ENCODE measurements around the gene B3GNT2. TPM values are rescaled to one million over a fixed set of nuclear protein-coding genes. Genes with fewer than 3 reads are reported as not detected.

Gene B3GNT2
- polyA plus RNA-seq, 1 donor from 2014 or later, result 5.8 TPM

GRCh38 chr2:62194558-62195420 lies 1.1 kb upstream of the B3GNT2 start:
- no peaks in the 10 kb centered on the region for H3K9me2 ChIP-seq (ENCODE audit: insufficient read depth, low read length)
- TF ChIP-seq CTCF (IDR thresholded peaks at IDR 0.05; ENCODE audit: poor library complexity, severe bottlenecking), result no peak
- TF ChIP-seq POLR2AphosphoS5 (IDR thresholded peaks at IDR 0.05), result no peak
- TF ChIP-seq MXI1 (conservative IDR thresholded peaks at IDR 0.05; ENCODE audit: poor library complexity, severe bottlenecking), result no peak
- TF ChIP-seq EZH2 (IDR thresholded peaks at IDR 0.05; ENCODE audit: borderline replicate concordance, insufficient read depth, low read length, poor library complexity, severe bottlenecking), result no peak
- TF ChIP-seq RAD21 (conservative IDR thresholded peaks at IDR 0.05), result no peak
- no peak for TF ChIP-seq REST (IDR thresholded peaks at IDR 0.05; ENCODE audit: borderline replicate concordance)
- TF ChIP-seq SMC3 (conservative IDR thresholded peaks at IDR 0.05; ENCODE audit: poor library complexity), result no peak
- no peak for TF ChIP-seq TAF1 (IDR thresholded peaks at IDR 0.05; ENCODE audit: low read depth)
- no peak for TF ChIP-seq EP300 (conservative IDR thresholded peaks at IDR 0.05; ENCODE audit: poor library complexity, severe bottlenecking)
- H3K27ac ChIP-seq (ENCODE audit: low read length), result no peak overlapping the region
- no peak overlapping the region for H3K4me3 ChIP-seq (ENCODE audit: low read length)
- H3K79me2 ChIP-seq (replicated peaks; ENCODE audit: insufficient read depth, low read length), result peaks cover 5% of the 10 kb centered on the region
- no peak overlapping the region for H3K4me2 ChIP-seq (ENCODE audit: low read length)
- H3F3A ChIP-seq (ENCODE audit: insufficient read depth, low read length, poor library complexity, severe bottlenecking), result no peaks in the 10 kb centered on the region
- no peak overlapping the region for H2AFZ ChIP-seq (ENCODE audit: low read depth, low read length)
- H4K20me1 ChIP-seq (ENCODE audit: insufficient read depth), result no peaks in the 10 kb centered on the region
- H3K9me3 ChIP-seq (ENCODE audit: low read length), result no peaks in the 10 kb centered on the region
- H3K36me3 ChIP-seq (ENCODE audit: insufficient read depth, low read length), result no peaks in the 10 kb centered on the region
- H3K27me3 ChIP-seq (ENCODE audit: insufficient read depth, low read depth, low read length), result peaks cover 15% of the 10 kb centered on the region
- no peak overlapping the region for H3K9ac ChIP-seq (ENCODE audit: low read length)

- Histone ChIP-seq H3K27me3 (ENCODE audit: insufficient read depth, low read depth, low read length) (peaks cover 15% of the 10 kb centered on the region), H3K9me2 (ENCODE audit: insufficient read depth, low read length) (no peaks in the 10 kb centered on the region), H4K20me1 (ENCODE audit: insufficient read depth) (no peaks in the 10 kb centered on the region), H2AFZ (ENCODE audit: low read depth, low read length) (peak overlapping the region; percentile 60), H3K27ac (ENCODE audit: low read length) (no peak overlapping the region), H3K9me3 (ENCODE audit: low read length) (no peaks in the 10 kb centered on the region), H3K9ac (ENCODE audit: low read length) (peak overlapping the region; percentile 69), H3K4me3 (ENCODE audit: low read length) (peak overlapping the region; percentile 97), H3K36me3 (ENCODE audit: insufficient read depth, low read length) (no peaks in the 10 kb centered on the region), H3K79me2 (replicated peaks; ENCODE audit: insufficient read depth, low read length) (peaks cover 5% of the 10 kb centered on the region), H3F3A (ENCODE audit: insufficient read depth, low read length, poor library complexity, severe bottlenecking) (no peaks in the 10 kb centered on the region), H3K4me2 (ENCODE audit: low read length) (peak overlapping the region; percentile 73)
- TF ChIP-seq RAD21 (conservative IDR thresholded peaks at IDR 0.05) (peak; percentile 18), REST (IDR thresholded peaks at IDR 0.05; ENCODE audit: borderline replicate concordance) (no peak), POLR2AphosphoS5 (IDR thresholded peaks at IDR 0.05) (peak; percentile 5), EZH2 (IDR thresholded peaks at IDR 0.05; ENCODE audit: borderline replicate concordance, insufficient read depth, low read length, poor library complexity, severe bottlenecking) (no peak), MXI1 (conservative IDR thresholded peaks at IDR 0.05; ENCODE audit: poor library complexity, severe bottlenecking) (peak; percentile 33), SMC3 (conservative IDR thresholded peaks at IDR 0.05; ENCODE audit: poor library complexity) (peak; percentile 24)
Observed at GRCh38 chr2:62196278-62196901, 475 bp downstream of the B3GNT2 start.

All from neural cell (in vitro differentiated cells).